SU-DHL-6 (cell line): ENCODE results near the gene CTNNA2.

Source experiments
- H2AFZ ChIP-seq: fragments of 200-600 bp; sonication (generic); 2 replicates; pipeline ENCODE4 v1.6.1; 2014; ENCODE audit warnings: low read depth, mild to moderate bottlenecking, moderate library complexity, mixed read lengths, antibody characterized with exemption, low read length; ENCODE audit not compliant: severe bottlenecking
- H3F3A ChIP-seq: fragments of 200-600 bp; shearing (Covaris generic); 2 replicates; pipeline ENCODE4 v1.6.0; 2016; ENCODE audit warnings: antibody characterized with exemption, mild to moderate bottlenecking; ENCODE audit not compliant: insufficient read depth
- H3K27ac ChIP-seq: fragments of 200-600 bp; sonication (generic); 2 replicates; pipeline ENCODE4 v1.5.1; 2016; ENCODE audit warnings: low read depth, mild to moderate bottlenecking, low read length, moderate library complexity, mixed read lengths
- H3K27me3 ChIP-seq: fragments of 200-600 bp; sonication (generic), shearing (Covaris generic); 2 replicates; pipeline ENCODE4 v1.6.0; 2014; ENCODE audit warnings: mild to moderate bottlenecking, low read length
- H3K36me3 ChIP-seq: fragments of 200-600 bp; sonication (generic); 2 replicates; pipeline ENCODE4 v1.6.1; 2014; ENCODE audit warnings: mild to moderate bottlenecking, low read length, mixed read lengths
- H3K4me2 ChIP-seq: fragments of 300-600, 200-600 bp; shearing (Covaris generic), sonication (generic); 2 replicates; pipeline ENCODE4 v1.6.0; 2014; ENCODE audit warnings: low read length, low read depth, mild to moderate bottlenecking; ENCODE audit not compliant: poor library complexity, severe bottlenecking
- H3K4me3 ChIP-seq: fragments of 200-600 bp; sonication (generic); 2 replicates; pipeline ENCODE4 v1.5.1; 2014; ENCODE audit warnings: antibody characterized with exemption, low read length, mild to moderate bottlenecking, mixed read lengths; ENCODE audit not compliant: insufficient read depth, poor library complexity, severe bottlenecking
- H3K79me2 ChIP-seq: fragments of 200-600 bp; sonication (generic); 2 replicates; pipeline ENCODE4 v1.6.1; 2014; ENCODE audit warnings: mild to moderate bottlenecking, low read length, moderate library complexity; ENCODE audit not compliant: insufficient read depth
- H3K9ac ChIP-seq: fragments of 200-600 bp; sonication (generic); 2 replicates; pipeline ENCODE4 v1.7.0; 2014; ENCODE audit warnings: mild to moderate bottlenecking, low read length
- H3K9me2 ChIP-seq: fragments of 200-600 bp; sonication (generic); replicated peaks from 2 replicates; pipeline ENCODE4 v1.6.1; 2014; ENCODE audit warnings: low read length; ENCODE audit not compliant: insufficient read depth
- H3K9me3 ChIP-seq: fragments of 200-600 bp; sonication (generic); 2 replicates; pipeline ENCODE4 v1.6.1; 2014; ENCODE audit warnings: low read length, mixed read lengths; ENCODE audit not compliant: insufficient read depth
- H4K20me1 ChIP-seq: fragments of 200-600 bp; sonication (generic); 2 replicates; pipeline ENCODE4 v1.6.1; 2014; ENCODE audit warnings: low read depth, mild to moderate bottlenecking, antibody characterized with exemption, low read length, moderate library complexity, mixed read lengths
- EZH2phosphoT487 ChIP-seq: fragments of 200-600 bp; sonication (generic), shearing (Covaris generic); conservative IDR thresholded peaks from 2 replicates; pipeline ENCODE4 v1.6.1; 2018; ENCODE audit warnings: mild to moderate bottlenecking, antibody characterized with exemption, low read length, moderate library complexity, mixed read lengths
- TF ChIP-seq, protein P1 (sequence below): fragments of 200-600 bp; sonication (generic); IDR thresholded peaks from one replicate; pipeline ENCODE4 v1.5.1; 2017; ENCODE audit warnings: antibody characterized with exemption, mild to moderate bottlenecking, low read length, moderate library complexity; ENCODE audit not compliant: insufficient read depth, poor library complexity, severe bottlenecking

The CTNNA2 gene

GRCh38 chr2:80062298-80062697 is 549.4 kb downstream of the CTNNA2 start:
- H4K20me1 ChIP-seq, result no peaks in the 10 kb centered on the region
- H2AFZ ChIP-seq, result no peak overlapping the region
- no peaks in the 10 kb centered on the region for H3F3A ChIP-seq
- H3K4me2 ChIP-seq, result no peak overlapping the region
- no peaks in the 10 kb centered on the region for H3K79me2 ChIP-seq
- no peaks in the 10 kb centered on the region for H3K27me3 ChIP-seq
- no peak overlapping the region for H3K9ac ChIP-seq
- H3K9me3 ChIP-seq, result no peaks in the 10 kb centered on the region
- H3K27ac ChIP-seq, result no peak overlapping the region
- no peaks in the 10 kb centered on the region for H3K36me3 ChIP-seq
- H3K9me2 ChIP-seq, result no peaks in the 10 kb centered on the region; the same call in 1 of the 2 replicates
- no peak overlapping the region for H3K4me3 ChIP-seq
- TF ChIP-seq, protein P1, sequence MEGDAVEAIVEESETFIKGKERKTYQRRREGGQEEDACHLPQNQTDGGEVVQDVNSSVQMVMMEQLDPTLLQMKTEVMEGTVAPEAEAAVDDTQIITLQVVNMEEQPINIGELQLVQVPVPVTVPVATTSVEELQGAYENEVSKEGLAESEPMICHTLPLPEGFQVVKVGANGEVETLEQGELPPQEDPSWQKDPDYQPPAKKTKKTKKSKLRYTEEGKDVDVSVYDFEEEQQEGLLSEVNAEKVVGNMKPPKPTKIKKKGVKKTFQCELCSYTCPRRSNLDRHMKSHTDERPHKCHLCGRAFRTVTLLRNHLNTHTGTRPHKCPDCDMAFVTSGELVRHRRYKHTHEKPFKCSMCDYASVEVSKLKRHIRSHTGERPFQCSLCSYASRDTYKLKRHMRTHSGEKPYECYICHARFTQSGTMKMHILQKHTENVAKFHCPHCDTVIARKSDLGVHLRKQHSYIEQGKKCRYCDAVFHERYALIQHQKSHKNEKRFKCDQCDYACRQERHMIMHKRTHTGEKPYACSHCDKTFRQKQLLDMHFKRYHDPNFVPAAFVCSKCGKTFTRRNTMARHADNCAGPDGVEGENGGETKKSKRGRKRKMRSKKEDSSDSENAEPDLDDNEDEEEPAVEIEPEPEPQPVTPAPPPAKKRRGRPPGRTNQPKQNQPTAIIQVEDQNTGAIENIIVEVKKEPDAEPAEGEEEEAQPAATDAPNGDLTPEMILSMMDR, result no peak
- no peak for TF ChIP-seq EZH2phosphoT487

- H3K27ac ChIP-seq, result no peak overlapping the region
- no peak overlapping the region for H3K9ac ChIP-seq
- H3K4me3 ChIP-seq, result no peak overlapping the region
- H3K79me2 ChIP-seq, result no peaks in the 10 kb centered on the region
- H3K9me3 ChIP-seq, result no peaks in the 10 kb centered on the region
- H3K27me3 ChIP-seq, result no peaks in the 10 kb centered on the region
- TF ChIP-seq EZH2phosphoT487, result no peak
- TF ChIP-seq, protein P1, result no peak
- H3K36me3 ChIP-seq, result no peaks in the 10 kb centered on the region
- no peaks in the 10 kb centered on the region for H4K20me1 ChIP-seq
- H3F3A ChIP-seq, result no peaks in the 10 kb centered on the region
- H2AFZ ChIP-seq, result no peak overlapping the region
- H3K4me2 ChIP-seq, result no peak overlapping the region
- no peaks in the 10 kb centered on the region for H3K9me2 ChIP-seq
Measured at GRCh38 chr2:80068038-80068731, 555.3 kb downstream of the CTNNA2 start.

DNA sequence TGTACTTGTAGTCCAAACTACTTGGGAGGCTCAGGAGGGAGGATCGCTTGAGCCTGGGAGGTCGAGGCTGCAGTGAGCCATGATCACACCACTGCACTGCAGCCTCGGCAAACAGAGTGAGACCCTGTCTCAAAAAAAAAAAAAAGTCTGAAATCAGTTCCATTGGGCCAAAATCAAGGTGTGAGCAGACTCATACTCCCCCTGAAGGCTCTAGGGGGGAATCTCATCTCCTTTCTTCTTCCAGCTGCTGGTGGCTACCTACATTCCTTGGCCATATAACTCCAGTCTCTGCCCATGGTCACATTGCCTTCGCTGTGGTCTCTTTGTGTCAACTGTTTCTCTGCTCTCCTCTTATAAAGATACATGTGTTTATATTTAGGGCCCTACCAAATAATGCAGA is 557.7 kb downstream of the CTNNA2 start:
- Histone ChIP-seq H3F3A (no peaks in the 10 kb centered on the region), H3K9ac (no peak overlapping the region), H3K27ac (no peak overlapping the region), H3K4me2 (no peak overlapping the region), H3K36me3 (no peaks in the 10 kb centered on the region), H3K9me2 (no peaks in the 10 kb centered on the region), H2AFZ (no peak overlapping the region), H3K79me2 (no peaks in the 10 kb centered on the region), H3K27me3 (no peaks in the 10 kb centered on the region), H3K4me3 (no peak overlapping the region), H3K9me3 (no peaks in the 10 kb centered on the region), H4K20me1 (no peaks in the 10 kb centered on the region)
- TF ChIP-seq EZH2phosphoT487, result no peak
- TF ChIP-seq, protein P1, result no peak
